HCT116 (cell line): ENCODE results near the gene NEDD4L. TPM values are rescaled to one million over a fixed set of nuclear protein-coding genes. Genes with fewer than 3 reads are reported as not detected.

ENCODE experiments used
- ATAC-seq: fragments of 200-7000 bp; cut with Tn5 transposase; 2 replicates; pipeline ENCODE4 v1.9.1; 2020; ENCODE audit warnings: mild to moderate bottlenecking, moderate library complexity
- BruUV-seq: library from RNA; stranded (reverse); fragments of 400-500 nt; replicated peaks from 2 replicates; lab custom pipeline; 2021; lab: Mats Ljungman, UMichigan
- CTCF ChIA-PET: fragments of 300-600 bp; sonication (Branson Sonifier 250); formaldehyde crosslinking; loops from one replicate; lab custom pipeline; 2021; ENCODE audit warnings: antibody characterized with exemption; lab: Charles Lee
- POLR2A ChIA-PET: fragments of 300-600, 350-600 bp; sonication (Branson Sonifier 250); formaldehyde crosslinking; loops from one replicate; lab custom pipeline; 2021; ENCODE audit warnings: antibody characterized with exemption; lab: Charles Lee
- RAD21 ChIA-PET, 2 experiments: fragments of 300-600 bp; sonication (Branson Sonifier 250); formaldehyde crosslinking; loops; one replicate each; lab custom pipeline; 2023; ENCODE audit warnings: low total read pairs in 2 of 2; ENCODE audit not compliant: uncharacterized antibody in 2 of 2, unreplicated experiment in 2 of 2, low non-redundant PET in 1 of 2; lab: Charles Lee
- DNase-seq: peaks from one replicate; pipeline ENCODE4 v3.0.0-alpha.2; 2010; ENCODE audit warnings: low read depth, low spot score
- H2AFZ ChIP-seq: fragments of 200-600 bp; shearing (Covaris generic), sonication (generic); 2 replicates; pipeline ENCODE4 v1.6.1; 2017; ENCODE audit warnings: low read depth, mixed run types, mixed read lengths, antibody characterized with exemption, low read length; ENCODE audit not compliant: poor library complexity, severe bottlenecking
- H3K27ac ChIP-seq: 2 replicates; pipeline ENCODE4 v1.5.1; 2012; ENCODE audit warnings: low read depth, low read length
- H3K27me3 ChIP-seq: fragments of 200-600 bp; sonication (generic); 2 replicates; pipeline ENCODE4 v1.6.1; 2016; ENCODE audit warnings: mixed run types, low read length, mixed read lengths; ENCODE audit not compliant: insufficient read depth
- H3K36me3 ChIP-seq, 2 experiments: fragments of 200-500 bp in 1 of 2; fragments of 200-600 bp in 1 of 2; sonication (Bioruptor generic) in 1 of 2; sonication (generic) in 1 of 2; 2 replicates each; pipeline versions ENCODE4 v1.5.1 to v1.6.1; 2014 to 2016; ENCODE audit warnings: low read length in 2 of 2, inconsistent platforms in 1 of 2, mixed read lengths in 1 of 2, mixed run types in 1 of 2; ENCODE audit not compliant: insufficient read depth in 2 of 2, control insufficient read depth in 1 of 2
- H3K4me1 ChIP-seq, 2 experiments: fragments of 200-600 bp in 1 of 2; sonication (generic) in 1 of 2; 2 replicates each; pipeline versions ENCODE4 v1.5.1 to v1.6.1; 2012 to 2017; ENCODE audit warnings: low read length in 2 of 2, inconsistent platforms in 1 of 2, mild to moderate bottlenecking in 1 of 2, mixed read lengths in 1 of 2, mixed run types in 1 of 2, moderate library complexity in 1 of 2; ENCODE audit not compliant: insufficient read depth in 2 of 2, control insufficient read depth in 1 of 2
- H3K4me2 ChIP-seq: fragments of 200-600 bp; sonication (generic); 2 replicates; pipeline ENCODE4 v1.6.1; 2017; ENCODE audit warnings: mixed run types, low read length, mixed read lengths
- H3K4me3 ChIP-seq, 2 experiments: fragments of 200-600 bp in 1 of 2; sonication (generic) in 1 of 2; replicated peaks in 1 of 2; 2 replicates each; pipeline ENCODE4 v1.5.1; 2011 to 2016; ENCODE audit warnings: low read length in 2 of 2, control low read depth in 1 of 2, low read depth in 1 of 2, mild to moderate bottlenecking in 1 of 2, mixed read lengths in 1 of 2, mixed run types in 1 of 2
- H3K79me2 ChIP-seq: fragments of 200-600 bp; sonication (generic); 2 replicates; pipeline ENCODE4 v1.6.1; 2017; ENCODE audit warnings: mild to moderate bottlenecking, mixed run types, low read length, moderate library complexity, mixed read lengths; ENCODE audit not compliant: insufficient read depth
- H3K9ac ChIP-seq: fragments of 200-600 bp; sonication (generic); 2 replicates; pipeline ENCODE4 v1.6.1; 2016; ENCODE audit warnings: low read length, mixed read lengths
- H3K9me2 ChIP-seq: fragments of 200-600 bp; sonication (generic), shearing (Covaris generic); 2 replicates; pipeline ENCODE4 v1.6.1; 2017; ENCODE audit warnings: mixed run types, mild to moderate bottlenecking, moderate library complexity; ENCODE audit not compliant: insufficient read depth
- H3K9me3 ChIP-seq, 2 experiments: fragments of 200-500 bp in 1 of 2; fragments of 200-600 bp in 1 of 2; sonication (Bioruptor generic) in 1 of 2; sonication (generic) in 1 of 2; 2 replicates each; pipeline ENCODE4 v1.6.1; 2014 to 2017; ENCODE audit warnings: low read length in 2 of 2, mixed read lengths in 2 of 2, inconsistent platforms in 1 of 2, low read depth in 1 of 2, mild to moderate bottlenecking in 1 of 2, mixed run types in 1 of 2, moderate library complexity in 1 of 2; ENCODE audit not compliant: control insufficient read depth in 1 of 2, insufficient read depth in 1 of 2
- H4K20me1 ChIP-seq: fragments of 200-600 bp; sonication (generic), shearing (Covaris generic); 2 replicates; pipeline ENCODE4 v1.6.1; 2017; ENCODE audit warnings: mixed run types, mild to moderate bottlenecking, moderate library complexity; ENCODE audit not compliant: insufficient read depth
- EGR1 ChIP-seq: IDR thresholded peaks from 2 replicates; pipeline ENCODE4 v1.6.1; 2012; ENCODE audit warnings: low read depth
- EZH2 ChIP-seq: fragments of 200-600 bp; sonication (generic); IDR thresholded peaks from 2 replicates; pipeline ENCODE4 v1.6.1; 2017; ENCODE audit warnings: antibody characterized with exemption, mixed run types
- POLR2A ChIP-seq: IDR thresholded peaks from 2 replicates; pipeline ENCODE4 v1.7.0; 2011; ENCODE audit warnings: borderline replicate concordance; ENCODE audit not compliant: insufficient read depth, insufficient read length; ENCODE audit errors: extremely low read depth
- RAD21 ChIP-seq: IDR thresholded peaks from 2 replicates; pipeline ENCODE4 v1.6.1; 2012; ENCODE audit warnings: low read depth, mild to moderate bottlenecking
- SP1 ChIP-seq: IDR thresholded peaks from 2 replicates; pipeline ENCODE4 v1.6.1; 2012; ENCODE audit warnings: low read depth
- TCF7L2 ChIP-seq: IDR thresholded peaks from 2 replicates; pipeline ENCODE4 v1.7.0; 2011; ENCODE audit warnings: borderline replicate concordance, inconsistent platforms; ENCODE audit not compliant: insufficient read depth, insufficient read length; ENCODE audit errors: extremely low read depth
- intact Hi-C: fragments of 100-400 bp; cut with micrococcal nuclease; formaldehyde crosslinking; loops from 2 replicates; pipeline ENCODE4 v1.10.0; 2022
- total RNA-seq: library from RNA; stranded (reverse); gene quantifications from one replicate; pipeline ENCODE4 v1.2.1, GENCODE V29; 2021; ENCODE audit not compliant: unreplicated experiment
- TF ChIP-seq, protein P1 (sequence below), 3 experiments: fragments of 200-600 bp in 1 of 3; sonication (generic) in 1 of 3; IDR thresholded peaks in 2 of 3; conservative IDR thresholded peaks in 1 of 3; 2 replicates each; pipeline ENCODE4 v1.5.1; 2012 to 2017; ENCODE audit warnings: low read depth in 2 of 3, low read length in 2 of 3, antibody characterized with exemption in 1 of 3, borderline replicate concordance in 1 of 3, control low read depth in 1 of 3, mild to moderate bottlenecking in 1 of 3, mixed read lengths in 1 of 3, mixed run types in 1 of 3, moderate library complexity in 1 of 3; ENCODE audit not compliant: insufficient read depth in 1 of 3

Gene NEDD4L
- total RNA-seq, 1 experiment from 2014 or later = 41.5 TPM

GRCh38 chr18:58394602-58395425, 350.8 kb downstream of the NEDD4L start:
- H3K9ac ChIP-seq = no peak overlapping the region
- H3K27me3 ChIP-seq = no peaks in the 10 kb centered on the region
- no peaks in the 10 kb centered on the region for H3K79me2 ChIP-seq
- ChIA-PET RAD21 (no interaction called here), POLR2A (no interaction called here), CTCF (interaction anchor here (1.4 kb wide), 1 partner anchor 100 kb away, joined by 3 read pairs; no protein-coding TSS in a partner anchor)
- H3K4me1 ChIP-seq = no peaks in the 10 kb centered on the region
- no peaks in the 10 kb centered on the region for H3K9me3 ChIP-seq
- H3K4me3 ChIP-seq = no peak overlapping the region
- no peak overlapping the region for H3K4me2 ChIP-seq
- H4K20me1 ChIP-seq = no peaks in the 10 kb centered on the region
- TF ChIP-seq SP1 = no peak
- no peak for TF ChIP-seq EGR1
- TF ChIP-seq, protein P1, sequence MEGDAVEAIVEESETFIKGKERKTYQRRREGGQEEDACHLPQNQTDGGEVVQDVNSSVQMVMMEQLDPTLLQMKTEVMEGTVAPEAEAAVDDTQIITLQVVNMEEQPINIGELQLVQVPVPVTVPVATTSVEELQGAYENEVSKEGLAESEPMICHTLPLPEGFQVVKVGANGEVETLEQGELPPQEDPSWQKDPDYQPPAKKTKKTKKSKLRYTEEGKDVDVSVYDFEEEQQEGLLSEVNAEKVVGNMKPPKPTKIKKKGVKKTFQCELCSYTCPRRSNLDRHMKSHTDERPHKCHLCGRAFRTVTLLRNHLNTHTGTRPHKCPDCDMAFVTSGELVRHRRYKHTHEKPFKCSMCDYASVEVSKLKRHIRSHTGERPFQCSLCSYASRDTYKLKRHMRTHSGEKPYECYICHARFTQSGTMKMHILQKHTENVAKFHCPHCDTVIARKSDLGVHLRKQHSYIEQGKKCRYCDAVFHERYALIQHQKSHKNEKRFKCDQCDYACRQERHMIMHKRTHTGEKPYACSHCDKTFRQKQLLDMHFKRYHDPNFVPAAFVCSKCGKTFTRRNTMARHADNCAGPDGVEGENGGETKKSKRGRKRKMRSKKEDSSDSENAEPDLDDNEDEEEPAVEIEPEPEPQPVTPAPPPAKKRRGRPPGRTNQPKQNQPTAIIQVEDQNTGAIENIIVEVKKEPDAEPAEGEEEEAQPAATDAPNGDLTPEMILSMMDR (IDR thresholded peaks at IDR 0.05 in 2 of 3, conservative IDR thresholded peaks at IDR 0.05 in 1 of 3; ENCODE audit: borderline replicate concordance in 1 of 3, insufficient read depth in 1 of 3, low read depth in 2 of 3, low read length in 2 of 3) = no peak
- TF ChIP-seq EZH2 = no peak
- TF ChIP-seq TCF7L2 = no peak
- TF ChIP-seq POLR2A = no peak
- TF ChIP-seq RAD21 = no peak
- ATAC-seq = no peak
- H3K36me3 ChIP-seq = no peaks in the 10 kb centered on the region; a peak in 2 of 4 replicates
- no peak for DNase-seq
- no TSS peak for BruUV-seq
- no peak overlapping the region for H2AFZ ChIP-seq
- H3K9me2 ChIP-seq = no peaks in the 10 kb centered on the region
- no peak overlapping the region for H3K27ac ChIP-seq
- intact Hi-C loops = no loop called here
